HCT116 (cell line): ENCODE measurements around the gene CD164L2. TPM values are rescaled to one million over a fixed set of nuclear protein-coding genes. Genes with fewer than 3 reads are reported as not detected.

ENCODE experiments used
- ATAC-seq: fragments of 200-7000 bp; cut with Tn5 transposase; 2 replicates; pipeline ENCODE4 v1.9.1; 2020; ENCODE audit warnings: mild to moderate bottlenecking, moderate library complexity
- BruUV-seq: library from RNA; stranded (reverse); fragments of 400-500 nt; replicated peaks from 2 replicates; lab custom pipeline; 2021; lab: Mats Ljungman, UMichigan
- CTCF ChIA-PET: fragments of 300-600 bp; sonication (Branson Sonifier 250); formaldehyde crosslinking; loops from one replicate; lab custom pipeline; 2021; ENCODE audit warnings: antibody characterized with exemption; lab: Charles Lee
- POLR2A ChIA-PET: fragments of 300-600, 350-600 bp; sonication (Branson Sonifier 250); formaldehyde crosslinking; loops from one replicate; lab custom pipeline; 2021; ENCODE audit warnings: antibody characterized with exemption; lab: Charles Lee
- RAD21 ChIA-PET, 2 experiments: fragments of 300-600 bp; sonication (Branson Sonifier 250); formaldehyde crosslinking; loops; one replicate each; lab custom pipeline; 2023; ENCODE audit warnings: low total read pairs in 2 of 2; ENCODE audit not compliant: uncharacterized antibody in 2 of 2, unreplicated experiment in 2 of 2, low non-redundant PET in 1 of 2; lab: Charles Lee
- DNase-seq: peaks from one replicate; pipeline ENCODE4 v3.0.0-alpha.2; 2010; ENCODE audit warnings: low read depth, low spot score
- H2AFZ ChIP-seq: fragments of 200-600 bp; shearing (Covaris generic), sonication (generic); 2 replicates; pipeline ENCODE4 v1.6.1; 2017; ENCODE audit warnings: low read depth, mixed run types, mixed read lengths, antibody characterized with exemption, low read length; ENCODE audit not compliant: poor library complexity, severe bottlenecking
- H3K27ac ChIP-seq: 2 replicates; pipeline ENCODE4 v1.5.1; 2012; ENCODE audit warnings: low read depth, low read length
- H3K27me3 ChIP-seq: fragments of 200-600 bp; sonication (generic); 2 replicates; pipeline ENCODE4 v1.6.1; 2016; ENCODE audit warnings: mixed run types, low read length, mixed read lengths; ENCODE audit not compliant: insufficient read depth
- H3K36me3 ChIP-seq, 2 experiments: fragments of 200-500 bp in 1 of 2; fragments of 200-600 bp in 1 of 2; sonication (Bioruptor generic) in 1 of 2; sonication (generic) in 1 of 2; 2 replicates each; pipeline versions ENCODE4 v1.5.1 to v1.6.1; 2014 to 2016; ENCODE audit warnings: low read length in 2 of 2, inconsistent platforms in 1 of 2, mixed read lengths in 1 of 2, mixed run types in 1 of 2; ENCODE audit not compliant: insufficient read depth in 2 of 2, control insufficient read depth in 1 of 2
- H3K4me1 ChIP-seq, 2 experiments: fragments of 200-600 bp in 1 of 2; sonication (generic) in 1 of 2; 2 replicates each; pipeline versions ENCODE4 v1.5.1 to v1.6.1; 2012 to 2017; ENCODE audit warnings: low read length in 2 of 2, inconsistent platforms in 1 of 2, mild to moderate bottlenecking in 1 of 2, mixed read lengths in 1 of 2, mixed run types in 1 of 2, moderate library complexity in 1 of 2; ENCODE audit not compliant: insufficient read depth in 2 of 2, control insufficient read depth in 1 of 2
- H3K4me2 ChIP-seq: fragments of 200-600 bp; sonication (generic); 2 replicates; pipeline ENCODE4 v1.6.1; 2017; ENCODE audit warnings: mixed run types, low read length, mixed read lengths
- H3K4me3 ChIP-seq, 2 experiments: fragments of 200-600 bp in 1 of 2; sonication (generic) in 1 of 2; replicated peaks in 1 of 2; 2 replicates each; pipeline ENCODE4 v1.5.1; 2011 to 2016; ENCODE audit warnings: low read length in 2 of 2, control low read depth in 1 of 2, low read depth in 1 of 2, mild to moderate bottlenecking in 1 of 2, mixed read lengths in 1 of 2, mixed run types in 1 of 2
- H3K79me2 ChIP-seq: fragments of 200-600 bp; sonication (generic); 2 replicates; pipeline ENCODE4 v1.6.1; 2017; ENCODE audit warnings: mild to moderate bottlenecking, mixed run types, low read length, moderate library complexity, mixed read lengths; ENCODE audit not compliant: insufficient read depth
- H3K9ac ChIP-seq: fragments of 200-600 bp; sonication (generic); 2 replicates; pipeline ENCODE4 v1.6.1; 2016; ENCODE audit warnings: low read length, mixed read lengths
- H3K9me2 ChIP-seq: fragments of 200-600 bp; sonication (generic), shearing (Covaris generic); 2 replicates; pipeline ENCODE4 v1.6.1; 2017; ENCODE audit warnings: mixed run types, mild to moderate bottlenecking, moderate library complexity; ENCODE audit not compliant: insufficient read depth
- H3K9me3 ChIP-seq, 2 experiments: fragments of 200-500 bp in 1 of 2; fragments of 200-600 bp in 1 of 2; sonication (Bioruptor generic) in 1 of 2; sonication (generic) in 1 of 2; 2 replicates each; pipeline ENCODE4 v1.6.1; 2014 to 2017; ENCODE audit warnings: low read length in 2 of 2, mixed read lengths in 2 of 2, inconsistent platforms in 1 of 2, low read depth in 1 of 2, mild to moderate bottlenecking in 1 of 2, mixed run types in 1 of 2, moderate library complexity in 1 of 2; ENCODE audit not compliant: control insufficient read depth in 1 of 2, insufficient read depth in 1 of 2
- H4K20me1 ChIP-seq: fragments of 200-600 bp; sonication (generic), shearing (Covaris generic); 2 replicates; pipeline ENCODE4 v1.6.1; 2017; ENCODE audit warnings: mixed run types, mild to moderate bottlenecking, moderate library complexity; ENCODE audit not compliant: insufficient read depth
- CBX3 ChIP-seq: IDR thresholded peaks from 2 replicates; pipeline ENCODE4 v1.6.1; 2012; ENCODE audit warnings: low read depth
- EZH2 ChIP-seq: fragments of 200-600 bp; sonication (generic); IDR thresholded peaks from 2 replicates; pipeline ENCODE4 v1.6.1; 2017; ENCODE audit warnings: antibody characterized with exemption, mixed run types
- JUND ChIP-seq: IDR thresholded peaks from 2 replicates; pipeline ENCODE4 v1.6.1; 2012
- RAD21 ChIP-seq: IDR thresholded peaks from 2 replicates; pipeline ENCODE4 v1.6.1; 2012; ENCODE audit warnings: low read depth, mild to moderate bottlenecking
- SIN3A ChIP-seq: IDR thresholded peaks from 2 replicates; pipeline ENCODE4 v1.6.1; 2012; ENCODE audit warnings: low read depth
- SRF ChIP-seq: IDR thresholded peaks from 2 replicates; pipeline ENCODE4 v1.6.1; 2012; ENCODE audit warnings: low read depth
- TCF7L2 ChIP-seq: IDR thresholded peaks from 2 replicates; pipeline ENCODE4 v1.7.0; 2011; ENCODE audit warnings: borderline replicate concordance, inconsistent platforms; ENCODE audit not compliant: insufficient read depth, insufficient read length; ENCODE audit errors: extremely low read depth
- YY1 ChIP-seq: IDR thresholded peaks from 2 replicates; pipeline ENCODE4 v1.6.1; 2011; ENCODE audit warnings: low read length, low read depth, moderate library complexity, mild to moderate bottlenecking; ENCODE audit not compliant: insufficient replicate concordance; ENCODE audit errors: extremely low read depth
- ZFX ChIP-seq: fragments of 450-650 bp; IDR thresholded peaks from 2 replicates; pipeline ENCODE4 v1.6.1; 2017
- intact Hi-C: fragments of 100-400 bp; cut with micrococcal nuclease; formaldehyde crosslinking; loops from 2 replicates; pipeline ENCODE4 v1.10.0; 2022
- total RNA-seq: library from RNA; stranded (reverse); gene quantifications from one replicate; pipeline ENCODE4 v1.2.1, GENCODE V29; 2021; ENCODE audit not compliant: unreplicated experiment
- TF ChIP-seq, protein P1 (sequence below), 3 experiments: fragments of 200-600 bp in 1 of 3; sonication (generic) in 1 of 3; IDR thresholded peaks in 2 of 3; conservative IDR thresholded peaks in 1 of 3; 2 replicates each; pipeline ENCODE4 v1.5.1; 2012 to 2017; ENCODE audit warnings: low read depth in 2 of 3, low read length in 2 of 3, antibody characterized with exemption in 1 of 3, borderline replicate concordance in 1 of 3, control low read depth in 1 of 3, mild to moderate bottlenecking in 1 of 3, mixed read lengths in 1 of 3, mixed run types in 1 of 3, moderate library complexity in 1 of 3; ENCODE audit not compliant: insufficient read depth in 1 of 3
- TF ChIP-seq, protein P2 (sequence below): IDR thresholded peaks from 2 replicates; pipeline ENCODE4 v1.6.1; 2012
- TF ChIP-seq, protein P3 (sequence below): IDR thresholded peaks from 2 replicates; pipeline ENCODE4 v1.6.1; 2011; ENCODE audit warnings: mild to moderate bottlenecking, low read length, moderate library complexity; ENCODE audit not compliant: insufficient replicate concordance; ENCODE audit errors: extremely low read depth
- TF ChIP-seq, protein P4 (sequence below): IDR thresholded peaks from 2 replicates; pipeline ENCODE4 v1.6.1; 2012; ENCODE audit warnings: low read depth

The CD164L2 gene
- total RNA-seq, 1 experiment from 2014 or later, result 11.6 TPM

DNA sequence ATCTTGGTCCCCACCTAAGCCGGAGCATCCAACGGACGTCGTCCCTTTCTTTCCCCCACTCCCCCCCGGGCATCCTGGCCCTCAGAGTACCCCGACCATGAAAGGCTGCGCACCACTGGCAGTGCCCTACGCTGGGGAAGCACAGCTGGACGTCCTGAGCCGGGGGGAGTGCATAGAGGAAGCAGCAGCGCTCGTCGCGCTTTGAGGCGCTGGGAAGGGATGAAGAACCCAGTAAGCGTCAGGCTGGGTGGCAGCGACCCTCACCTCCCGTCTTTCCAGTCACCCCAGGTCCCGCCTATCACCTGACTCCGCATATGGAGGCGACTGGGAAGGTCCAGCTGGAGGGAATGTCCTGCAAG lies 22.1 kb downstream of the CD164L2 start:
- Histone ChIP-seq H3K9ac (no peak overlapping the region), H3K4me1 (peaks cover 12 to 26% of the 10 kb centered on the region in 2 experiments; a peak in 3 of 4 replicates), H3K9me3 (no peaks in the 10 kb centered on the region), H3K27me3 (no peaks in the 10 kb centered on the region), H3K36me3 (peaks cover 0 to 4% of the 10 kb centered on the region in 2 experiments; a peak in 1 of 4 replicates), H3K4me2 (no peak overlapping the region), H3K27ac (no peak overlapping the region), H2AFZ (no peak overlapping the region), H3K79me2 (peaks cover 3% of the 10 kb centered on the region; the same call in 1 of the 2 replicates), H3K4me3 (no peak overlapping the region), H3K9me2 (no peaks in the 10 kb centered on the region), H4K20me1 (no peaks in the 10 kb centered on the region)
- ATAC-seq (no peak), DNase-seq (no peak)
- CTCF ChIA-PET, result interaction anchor here (0.6 kb wide), 1 partner anchor 59 kb away, joined by 3 read pairs; no protein-coding TSS in a partner anchor
- POLR2A ChIA-PET, result no interaction called here
- RAD21 ChIA-PET, result no interaction called here
- intact Hi-C loops, result no loop called here
- TF ChIP-seq, protein P1, sequence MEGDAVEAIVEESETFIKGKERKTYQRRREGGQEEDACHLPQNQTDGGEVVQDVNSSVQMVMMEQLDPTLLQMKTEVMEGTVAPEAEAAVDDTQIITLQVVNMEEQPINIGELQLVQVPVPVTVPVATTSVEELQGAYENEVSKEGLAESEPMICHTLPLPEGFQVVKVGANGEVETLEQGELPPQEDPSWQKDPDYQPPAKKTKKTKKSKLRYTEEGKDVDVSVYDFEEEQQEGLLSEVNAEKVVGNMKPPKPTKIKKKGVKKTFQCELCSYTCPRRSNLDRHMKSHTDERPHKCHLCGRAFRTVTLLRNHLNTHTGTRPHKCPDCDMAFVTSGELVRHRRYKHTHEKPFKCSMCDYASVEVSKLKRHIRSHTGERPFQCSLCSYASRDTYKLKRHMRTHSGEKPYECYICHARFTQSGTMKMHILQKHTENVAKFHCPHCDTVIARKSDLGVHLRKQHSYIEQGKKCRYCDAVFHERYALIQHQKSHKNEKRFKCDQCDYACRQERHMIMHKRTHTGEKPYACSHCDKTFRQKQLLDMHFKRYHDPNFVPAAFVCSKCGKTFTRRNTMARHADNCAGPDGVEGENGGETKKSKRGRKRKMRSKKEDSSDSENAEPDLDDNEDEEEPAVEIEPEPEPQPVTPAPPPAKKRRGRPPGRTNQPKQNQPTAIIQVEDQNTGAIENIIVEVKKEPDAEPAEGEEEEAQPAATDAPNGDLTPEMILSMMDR (IDR thresholded peaks at IDR 0.05 in 2 of 3, conservative IDR thresholded peaks at IDR 0.05 in 1 of 3; ENCODE audit: borderline replicate concordance in 1 of 3, insufficient read depth in 1 of 3, low read depth in 2 of 3, low read length in 2 of 3), result no peak
- TF ChIP-seq EZH2, result no peak
- TF ChIP-seq, protein P2, sequence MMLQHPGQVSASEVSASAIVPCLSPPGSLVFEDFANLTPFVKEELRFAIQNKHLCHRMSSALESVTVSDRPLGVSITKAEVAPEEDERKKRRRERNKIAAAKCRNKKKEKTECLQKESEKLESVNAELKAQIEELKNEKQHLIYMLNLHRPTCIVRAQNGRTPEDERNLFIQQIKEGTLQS, result no peak
- no peak for TF ChIP-seq SRF
- no peak for TF ChIP-seq ZFX
- no peak for TF ChIP-seq JUND
- no peak for TF ChIP-seq TCF7L2
- TF ChIP-seq, protein P3, sequence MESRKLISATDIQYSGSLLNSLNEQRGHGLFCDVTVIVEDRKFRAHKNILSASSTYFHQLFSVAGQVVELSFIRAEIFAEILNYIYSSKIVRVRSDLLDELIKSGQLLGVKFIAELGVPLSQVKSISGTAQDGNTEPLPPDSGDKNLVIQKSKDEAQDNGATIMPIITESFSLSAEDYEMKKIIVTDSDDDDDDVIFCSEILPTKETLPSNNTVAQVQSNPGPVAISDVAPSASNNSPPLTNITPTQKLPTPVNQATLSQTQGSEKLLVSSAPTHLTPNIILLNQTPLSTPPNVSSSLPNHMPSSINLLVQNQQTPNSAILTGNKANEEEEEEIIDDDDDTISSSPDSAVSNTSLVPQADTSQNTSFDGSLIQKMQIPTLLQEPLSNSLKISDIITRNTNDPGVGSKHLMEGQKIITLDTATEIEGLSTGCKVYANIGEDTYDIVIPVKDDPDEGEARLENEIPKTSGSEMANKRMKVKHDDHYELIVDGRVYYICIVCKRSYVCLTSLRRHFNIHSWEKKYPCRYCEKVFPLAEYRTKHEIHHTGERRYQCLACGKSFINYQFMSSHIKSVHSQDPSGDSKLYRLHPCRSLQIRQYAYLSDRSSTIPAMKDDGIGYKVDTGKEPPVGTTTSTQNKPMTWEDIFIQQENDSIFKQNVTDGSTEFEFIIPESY, result no peak
- TF ChIP-seq CBX3, result no peak
- TF ChIP-seq RAD21, result no peak
- TF ChIP-seq, protein P4, sequence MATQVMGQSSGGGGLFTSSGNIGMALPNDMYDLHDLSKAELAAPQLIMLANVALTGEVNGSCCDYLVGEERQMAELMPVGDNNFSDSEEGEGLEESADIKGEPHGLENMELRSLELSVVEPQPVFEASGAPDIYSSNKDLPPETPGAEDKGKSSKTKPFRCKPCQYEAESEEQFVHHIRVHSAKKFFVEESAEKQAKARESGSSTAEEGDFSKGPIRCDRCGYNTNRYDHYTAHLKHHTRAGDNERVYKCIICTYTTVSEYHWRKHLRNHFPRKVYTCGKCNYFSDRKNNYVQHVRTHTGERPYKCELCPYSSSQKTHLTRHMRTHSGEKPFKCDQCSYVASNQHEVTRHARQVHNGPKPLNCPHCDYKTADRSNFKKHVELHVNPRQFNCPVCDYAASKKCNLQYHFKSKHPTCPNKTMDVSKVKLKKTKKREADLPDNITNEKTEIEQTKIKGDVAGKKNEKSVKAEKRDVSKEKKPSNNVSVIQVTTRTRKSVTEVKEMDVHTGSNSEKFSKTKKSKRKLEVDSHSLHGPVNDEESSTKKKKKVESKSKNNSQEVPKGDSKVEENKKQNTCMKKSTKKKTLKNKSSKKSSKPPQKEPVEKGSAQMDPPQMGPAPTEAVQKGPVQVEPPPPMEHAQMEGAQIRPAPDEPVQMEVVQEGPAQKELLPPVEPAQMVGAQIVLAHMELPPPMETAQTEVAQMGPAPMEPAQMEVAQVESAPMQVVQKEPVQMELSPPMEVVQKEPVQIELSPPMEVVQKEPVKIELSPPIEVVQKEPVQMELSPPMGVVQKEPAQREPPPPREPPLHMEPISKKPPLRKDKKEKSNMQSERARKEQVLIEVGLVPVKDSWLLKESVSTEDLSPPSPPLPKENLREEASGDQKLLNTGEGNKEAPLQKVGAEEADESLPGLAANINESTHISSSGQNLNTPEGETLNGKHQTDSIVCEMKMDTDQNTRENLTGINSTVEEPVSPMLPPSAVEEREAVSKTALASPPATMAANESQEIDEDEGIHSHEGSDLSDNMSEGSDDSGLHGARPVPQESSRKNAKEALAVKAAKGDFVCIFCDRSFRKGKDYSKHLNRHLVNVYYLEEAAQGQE, result no peak
- no peak for TF ChIP-seq YY1
- no peak for TF ChIP-seq SIN3A
- no TSS peak for BruUV-seq
